Peyer's patch (tissue), 4 donors: ENCODE measurements around the gene ZCCHC14. TPM values are rescaled to one million over a fixed set of nuclear protein-coding genes. Genes with fewer than 3 reads are reported as not detected.
A peak's percentile ranks its signal among the peaks of the same experiment; 100 is the strongest.
"Not testable (repeated sequence)": the region's sequence is repeated elsewhere in the genome, so short reads cannot be mapped to it uniquely, and the experiment has no call there.

ENCODE experiments used
- DNase-seq, 3 donors: peaks; one replicate each; pipeline ENCODE4 v3.0.0-alpha.2; 2017 to 2019
- H3K27ac ChIP-seq, 4 donors: fragments of 200-600 bp; sonication (generic); one replicate each; pipeline ENCODE4 v1.5.1; 2016 to 2019
- H3K27me3 ChIP-seq, 2 donors: fragments of 200-600 bp; sonication (generic); one replicate each; pipeline ENCODE4 v1.5.1; 2019
- H3K36me3 ChIP-seq, 3 donors: fragments of 200-600 bp; sonication (generic); one replicate each; pipeline ENCODE4 v1.5.1; 2016 to 2019
- H3K4me1 ChIP-seq, 4 donors: fragments of 200-600 bp; sonication (generic); one replicate each; pipeline ENCODE4 v1.5.1; 2016 to 2019
- H3K4me3 ChIP-seq, 4 donors: fragments of 200-600 bp; sonication (generic); 1 replicate in 3 of 4; 2 replicates in 1 of 4; pipeline ENCODE4 v1.5.1; 2016 to 2019; ENCODE audit warnings: mild to moderate bottlenecking in 1 of 4
- H3K9me3 ChIP-seq, 4 donors: fragments of 200-600 bp; sonication (generic); one replicate each; pipeline ENCODE4 v1.5.1; 2016 to 2019; ENCODE audit warnings: mild to moderate bottlenecking in 1 of 4
- POLR2A ChIP-seq, 2 donors: fragments of 450-650 bp; IDR thresholded peaks; one replicate each; pipeline ENCODE4 v1.5.1; 2017; ENCODE audit warnings: antibody characterized with exemption in 2 of 2, mild to moderate bottlenecking in 2 of 2, moderate library complexity in 2 of 2
- total RNA-seq, 4 donors: library from RNA; depleted of rRNA; stranded (reverse); fragments of >200 nt; gene quantifications; one replicate each; pipeline ENCODE4 v1.1.0, GENCODE V29; 2016
- TF ChIP-seq, protein P1 (sequence below), 6 experiments: fragments of 450-650 bp in 4 of 6; fragments of 200-600 bp in 2 of 6; sonication (generic) in 1 of 6; IDR thresholded peaks; one replicate each; pipeline ENCODE4 v1.5.1; 2017 to 2019; ENCODE audit warnings: antibody characterized with exemption in 6 of 6, mild to moderate bottlenecking in 3 of 6, moderate library complexity in 1 of 6

ZCCHC14 gene
- total RNA-seq, 4 donors from 2014 or later = 28.1 to 68.9 (median 55.9) TPM

DNA sequence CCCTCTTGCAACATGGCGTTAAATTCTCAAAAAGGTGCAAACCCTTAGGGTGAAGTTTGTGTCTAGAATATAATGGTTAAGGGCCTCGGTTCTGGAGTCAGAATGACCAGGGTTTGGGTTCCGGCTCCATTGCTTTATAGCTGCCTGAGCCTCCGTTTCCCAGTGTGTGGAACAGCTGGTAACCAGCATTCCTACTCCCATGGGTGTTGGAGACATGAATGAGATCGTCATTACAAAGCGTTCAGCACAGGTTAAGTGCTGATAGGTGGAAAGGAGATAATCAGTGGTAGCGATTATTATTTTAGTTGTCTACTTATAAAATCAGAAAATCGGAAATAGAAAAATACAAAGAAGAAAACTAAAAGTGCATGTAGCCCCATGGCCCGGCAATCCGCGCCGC lies 23.5 kb upstream of the ZCCHC14 start:
- Histone ChIP-seq H3K9me3 (no peaks in the 10 kb centered on the region), H3K4me3 (no peak overlapping the region), H3K27me3 (no peaks in the 10 kb centered on the region), H3K27ac (peak overlapping the region in 2 of 4 donors; percentile 35 to 48), H3K36me3 (no peaks in the 10 kb centered on the region), H3K4me1 (peaks cover 0 to 7% (median 0%) of the 10 kb centered on the region in 4 donors)
- no peak for TF ChIP-seq POLR2A (IDR thresholded peaks at IDR 0.05)
- TF ChIP-seq, protein P1, sequence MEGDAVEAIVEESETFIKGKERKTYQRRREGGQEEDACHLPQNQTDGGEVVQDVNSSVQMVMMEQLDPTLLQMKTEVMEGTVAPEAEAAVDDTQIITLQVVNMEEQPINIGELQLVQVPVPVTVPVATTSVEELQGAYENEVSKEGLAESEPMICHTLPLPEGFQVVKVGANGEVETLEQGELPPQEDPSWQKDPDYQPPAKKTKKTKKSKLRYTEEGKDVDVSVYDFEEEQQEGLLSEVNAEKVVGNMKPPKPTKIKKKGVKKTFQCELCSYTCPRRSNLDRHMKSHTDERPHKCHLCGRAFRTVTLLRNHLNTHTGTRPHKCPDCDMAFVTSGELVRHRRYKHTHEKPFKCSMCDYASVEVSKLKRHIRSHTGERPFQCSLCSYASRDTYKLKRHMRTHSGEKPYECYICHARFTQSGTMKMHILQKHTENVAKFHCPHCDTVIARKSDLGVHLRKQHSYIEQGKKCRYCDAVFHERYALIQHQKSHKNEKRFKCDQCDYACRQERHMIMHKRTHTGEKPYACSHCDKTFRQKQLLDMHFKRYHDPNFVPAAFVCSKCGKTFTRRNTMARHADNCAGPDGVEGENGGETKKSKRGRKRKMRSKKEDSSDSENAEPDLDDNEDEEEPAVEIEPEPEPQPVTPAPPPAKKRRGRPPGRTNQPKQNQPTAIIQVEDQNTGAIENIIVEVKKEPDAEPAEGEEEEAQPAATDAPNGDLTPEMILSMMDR (IDR thresholded peaks at IDR 0.05) = no peak
- no peak for DNase-seq

DNA sequence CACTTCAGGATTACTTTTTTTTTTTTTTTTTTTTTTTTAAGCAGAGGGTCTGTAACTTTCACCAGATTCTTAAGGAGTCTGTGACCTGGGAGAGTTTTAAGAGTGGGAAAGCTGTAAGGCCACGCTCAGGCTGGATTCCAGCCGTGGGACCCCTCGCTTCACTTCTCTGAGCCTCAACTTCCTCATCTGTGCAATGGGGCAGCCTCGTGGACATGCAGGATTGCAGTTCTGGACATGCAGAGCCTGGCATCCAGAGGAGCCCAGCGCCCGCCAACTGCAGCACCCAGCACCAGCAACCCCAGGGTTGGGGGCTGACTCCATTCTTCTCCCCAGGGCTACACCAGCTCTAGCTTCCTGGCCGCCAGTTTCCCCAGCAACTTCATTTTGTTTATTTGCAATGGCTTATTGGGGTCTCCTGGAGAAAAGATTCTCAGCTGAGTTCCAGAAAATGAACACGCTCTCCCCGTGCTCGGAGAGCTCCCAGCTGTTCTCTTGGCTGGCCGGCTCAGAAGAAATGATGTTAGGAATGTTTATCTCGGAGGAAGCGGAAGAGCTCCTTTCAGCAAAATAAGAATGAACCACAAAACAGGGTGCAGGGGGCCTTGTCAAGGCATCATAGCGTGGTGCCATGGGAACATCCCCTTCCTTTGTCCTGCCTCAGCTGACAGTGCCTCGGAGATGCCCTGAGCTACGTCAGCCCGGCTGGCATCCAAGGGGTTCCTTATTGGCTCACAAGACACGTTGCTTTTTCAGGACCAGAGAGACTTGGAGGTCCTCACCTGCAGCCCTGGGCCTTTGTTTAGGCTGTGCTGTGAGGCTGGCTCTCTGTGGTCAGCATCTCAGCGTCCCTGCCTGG lies 22.9 kb upstream of the ZCCHC14 start:
- Histone ChIP-seq H3K27me3 (no peaks in the 10 kb centered on the region), H3K9me3 (no peaks in the 10 kb centered on the region), H3K36me3 (no peaks in the 10 kb centered on the region), H3K4me1 (peaks cover 0 to 7% (median 0%) of the 10 kb centered on the region in 4 donors), H3K4me3 (no peak overlapping the region), H3K27ac (peak overlapping the region in 2 of 4 donors; percentile 35 to 48)
- no peak for DNase-seq
- TF ChIP-seq, protein P1 (IDR thresholded peaks at IDR 0.05) = no peak
- no peak for TF ChIP-seq POLR2A (IDR thresholded peaks at IDR 0.05)

DNA sequence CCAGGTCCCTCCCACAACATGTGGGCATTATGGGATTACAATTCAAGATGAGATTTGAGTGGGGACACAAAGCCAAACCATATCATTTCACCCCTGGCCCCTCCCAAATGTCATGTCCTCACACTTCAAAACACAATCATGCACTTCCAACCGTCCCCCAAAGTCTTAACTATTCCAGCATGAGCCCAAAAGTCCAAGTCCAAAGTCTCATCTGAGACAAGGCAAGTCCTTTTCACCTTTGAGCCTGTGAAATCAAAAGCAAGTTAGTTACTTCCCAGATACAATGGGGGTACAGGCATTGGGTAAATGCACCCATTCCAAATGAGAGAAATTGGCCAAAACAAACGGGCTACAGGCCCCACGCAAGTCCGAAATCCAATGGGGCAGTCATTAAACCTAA lies 17.0 kb upstream of the ZCCHC14 start:
- not testable (repeated sequence) for DNase-seq, H3K4me1 ChIP-seq, H3K9me3 ChIP-seq, H3K27ac ChIP-seq, H3K4me3 ChIP-seq, H3K27me3 ChIP-seq, H3K36me3 ChIP-seq

DNA sequence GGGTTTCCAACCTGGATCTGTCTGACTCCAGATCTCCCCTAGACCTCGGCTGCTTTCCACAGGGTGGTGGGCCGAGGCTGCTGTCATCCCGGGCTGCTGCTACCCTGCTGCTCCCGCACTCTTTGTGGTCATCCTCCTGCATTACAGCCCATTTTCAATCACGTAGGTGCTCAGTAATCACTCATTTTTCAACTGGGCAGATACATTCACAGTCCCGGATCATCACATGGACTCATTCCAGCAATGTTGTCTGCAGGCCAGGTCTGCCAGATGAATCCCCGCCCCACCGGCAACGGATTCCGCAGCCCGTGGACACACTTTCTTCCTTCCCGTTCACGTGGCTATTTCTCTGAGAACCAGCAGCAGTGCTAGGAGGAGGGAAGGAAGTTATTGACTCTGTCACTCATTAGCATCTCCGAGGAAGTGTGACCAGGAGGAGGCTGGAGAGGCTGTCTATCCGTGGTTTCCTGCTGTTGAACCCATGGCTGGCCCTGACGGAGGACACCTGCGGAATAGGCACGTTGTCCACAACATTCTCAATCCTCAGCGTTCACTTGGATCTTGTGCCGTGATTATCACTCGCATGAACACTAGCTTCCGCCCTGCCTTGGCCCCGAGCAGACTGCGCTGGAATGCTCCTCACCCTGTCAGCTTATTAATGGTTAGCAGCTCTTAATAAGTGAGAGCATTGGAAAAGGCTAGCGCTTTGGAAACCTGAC lies 14.7 kb upstream of the ZCCHC14 start:
- Histone ChIP-seq H3K4me1 (no peaks in the 10 kb centered on the region), H3K4me3 (peak overlapping the region in 1 of 4 donors; percentile 3), H3K36me3 (no peaks in the 10 kb centered on the region), H3K27ac (peak overlapping the region in 1 of 4 donors; percentile 15), H3K9me3 (no peaks in the 10 kb centered on the region), H3K27me3 (no peaks in the 10 kb centered on the region)
- DNase-seq = no peak
- TF ChIP-seq POLR2A (IDR thresholded peaks at IDR 0.05) = no peak
- TF ChIP-seq, protein P1 (IDR thresholded peaks at IDR 0.05) = no peak

DNA sequence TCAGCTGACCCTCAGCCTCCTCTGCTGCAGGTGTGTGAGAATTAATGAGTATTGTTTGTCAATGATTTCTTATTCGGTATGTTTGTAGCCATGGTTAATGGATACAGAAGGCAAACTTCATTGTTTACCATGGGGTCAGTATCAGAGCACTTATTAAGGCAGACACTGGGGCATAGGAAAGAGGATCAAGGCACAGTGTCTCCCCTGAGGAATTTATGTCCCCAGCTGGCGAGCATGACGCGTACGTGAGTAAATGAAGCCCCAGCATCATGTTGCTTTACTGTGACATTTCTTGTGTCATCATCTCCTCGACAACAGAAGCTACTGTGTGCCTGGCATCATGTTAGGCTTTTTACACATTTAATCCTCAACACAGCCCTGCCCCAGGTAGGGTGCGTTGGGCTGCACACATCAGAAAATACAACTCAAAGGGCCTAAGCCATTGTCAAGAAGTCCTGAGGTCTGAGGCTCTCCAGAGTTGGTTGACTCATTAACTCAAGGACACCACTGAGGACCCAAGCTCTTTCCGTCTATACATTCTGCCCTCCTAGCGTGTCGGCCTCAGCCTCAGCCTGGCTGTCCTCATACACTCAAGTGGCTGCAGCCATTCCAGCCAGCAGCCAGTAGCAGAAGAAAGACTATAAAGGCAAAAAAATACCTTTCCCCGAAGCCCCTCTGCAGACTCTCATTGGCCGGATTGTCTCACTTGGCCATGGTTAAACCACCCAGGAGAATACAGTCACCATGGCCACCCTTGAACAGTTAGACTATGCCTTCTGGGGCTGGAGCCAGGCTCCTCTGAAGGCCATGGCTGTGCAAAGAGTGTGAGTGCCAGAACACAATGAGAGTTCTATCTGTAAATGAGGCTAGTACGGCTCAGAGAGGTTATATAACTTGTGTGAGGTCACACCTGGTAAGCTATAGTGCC lies 13.9 kb upstream of the ZCCHC14 start:
- no peaks in the 10 kb centered on the region for H3K27me3 ChIP-seq
- H3K4me1 ChIP-seq = no peaks in the 10 kb centered on the region
- no peaks in the 10 kb centered on the region for H3K9me3 ChIP-seq
- no peak overlapping the region for H3K27ac ChIP-seq
- H3K4me3 ChIP-seq = no peak overlapping the region
- TF ChIP-seq POLR2A (IDR thresholded peaks at IDR 0.05) = no peak
- TF ChIP-seq, protein P1 (IDR thresholded peaks at IDR 0.05) = no peak
- DNase-seq = no peak
- H3K36me3 ChIP-seq = no peaks in the 10 kb centered on the region
